K562 (cell line): Measurements from ENCODE around the gene TMEFF1. TPM values are rescaled to one million over a fixed set of nuclear protein-coding genes. Genes with fewer than 3 reads are reported as not detected.

Experiments
- ATAC-seq: fragments of 200-7000 bp; cut with Tn5 transposase; 3 replicates; pipeline ENCODE4 v1.9.1; 2020; ENCODE audit warnings: moderate library complexity
- BruUV-seq: library from RNA; stranded (reverse); fragments of 400-500 nt; replicated peaks from 2 replicates; lab custom pipeline; 2021; lab: Mats Ljungman, UMichigan
- CTCF ChIA-PET: fragments of 300-600 bp; formaldehyde crosslinking; extraction: SDS; loops from one replicate; lab custom pipeline; 2021; ENCODE audit warnings: low intra/inter-chr PET ratio; lab: Yijun Ruan, JAX
- POLR2A ChIA-PET: fragments of 300-600, 350-650 bp; sonication (Branson Sonifier 250); formaldehyde crosslinking; extraction: SDS; loops from one replicate; lab custom pipeline; 2021; ENCODE audit warnings: antibody characterized with exemption, inconsistent platforms; lab: Yijun Ruan, JAX
- DNase-seq, 4 experiments: peaks; one replicate each; pipeline versions ENCODE4 v3.0.0 to v3.0.0-alpha.2; 2011 to 2018; ENCODE audit warnings: low spot score in 3 of 4, mixed read lengths in 3 of 4; ENCODE audit errors: extremely low read depth in 1 of 4
- FAIRE-seq: peaks from 2 replicates; lab custom pipeline; 2011; peaks lifted over from hg19 to GRCh38; lab: Jason Lieb, UNC
- H2AFZ ChIP-seq: 2 replicates; pipeline ENCODE4 v1.6.0; 2011; ENCODE audit warnings: low read depth, low read length, control low read depth, inconsistent platforms
- H3K27ac ChIP-seq: fragments of 200-600 bp; 3 replicates; pipeline ENCODE4 v1.8.0; 2011; ENCODE audit warnings: low read depth, mild to moderate bottlenecking, control low read depth, inconsistent platforms, low read length, moderate library complexity, mixed read lengths; ENCODE audit errors: extremely low read depth
- H3K27me3 ChIP-seq, 2 experiments: fragments of 300-600 bp in 1 of 2; 2 replicates in 1 of 2; 3 replicates in 1 of 2; pipeline versions ENCODE4 v1.6.0 to v1.8.0; 2011; ENCODE audit warnings: inconsistent platforms in 2 of 2, low read length in 2 of 2, mild to moderate bottlenecking in 1 of 2, mixed read lengths in 1 of 2, moderate library complexity in 1 of 2; ENCODE audit not compliant: control insufficient read depth in 2 of 2, insufficient read depth in 2 of 2
- H3K36me3 ChIP-seq: fragments of 300-600 bp; 3 replicates; pipeline ENCODE4 v1.8.0; 2011; ENCODE audit warnings: mild to moderate bottlenecking, low read length, inconsistent platforms; ENCODE audit not compliant: control insufficient read depth, insufficient read depth
- H3K4me1 ChIP-seq, 2 experiments: fragments of 200-600 bp in 1 of 2; replicated peaks in 1 of 2; 2 replicates in 1 of 2; 3 replicates in 1 of 2; pipeline versions ENCODE4 v1.5.1 to v1.8.0; 2011; ENCODE audit warnings: inconsistent platforms in 2 of 2, low read length in 2 of 2, mild to moderate bottlenecking in 1 of 2, mixed read lengths in 1 of 2, moderate library complexity in 1 of 2; ENCODE audit not compliant: control insufficient read depth in 2 of 2, insufficient read depth in 2 of 2
- H3K4me2 ChIP-seq: 2 replicates; pipeline ENCODE4 v1.6.1; 2011; ENCODE audit warnings: low read length, control low read depth, inconsistent platforms, mixed read lengths; ENCODE audit not compliant: insufficient read depth
- H3K4me3 ChIP-seq: fragments of 200-600 bp; sonication (generic), shearing (Covaris generic); 2 replicates; pipeline ENCODE4 v1.5.1; 2016; ENCODE audit warnings: control low read depth, inconsistent platforms
- H3K79me2 ChIP-seq: fragments of 200-600 bp; 3 replicates; pipeline ENCODE4 v1.8.0; 2011; ENCODE audit warnings: low read length, inconsistent platforms; ENCODE audit not compliant: control insufficient read depth, insufficient read depth
- H3K9ac ChIP-seq, 2 experiments: 2 replicates each; pipeline versions ENCODE4 v1.6.0 to v1.6.1; 2011; ENCODE audit warnings: low read depth in 2 of 2, low read length in 2 of 2, control low read depth in 1 of 2, inconsistent platforms in 1 of 2, mild to moderate bottlenecking in 1 of 2, mixed read lengths in 1 of 2; ENCODE audit not compliant: insufficient read depth in 1 of 2
- H3K9me1 ChIP-seq: one replicate; pipeline ENCODE4 v1.6.0; 2011; ENCODE audit warnings: inconsistent platforms, mild to moderate bottlenecking, low read length, moderate library complexity; ENCODE audit not compliant: control insufficient read depth, insufficient read depth
- H3K9me3 ChIP-seq: replicated peaks from 2 replicates; pipeline ENCODE4 v1.5.1; 2011; ENCODE audit warnings: low read depth, low read length, inconsistent platforms; ENCODE audit not compliant: control insufficient read depth, insufficient read depth
- H4K20me1 ChIP-seq: replicated peaks from 2 replicates; pipeline ENCODE4 v1.6.1; 2011; ENCODE audit warnings: low read length, inconsistent platforms, mixed read lengths; ENCODE audit not compliant: control insufficient read depth, insufficient read depth
- CEBPB ChIP-seq: fragments of 450-650 bp; IDR thresholded peaks from 2 replicates; pipeline ENCODE4 v1.6.1; 2016; ENCODE audit warnings: missing genetic modification characterization, missing compliant biosample characterization
- CEBPG ChIP-seq, 3 experiments: fragments of 200-800 bp in 1 of 3; sonication (Bioruptor generic) in 1 of 3; sonication (generic) in 1 of 3; formaldehyde crosslinking in 1 of 3; IDR thresholded peaks in 2 of 3; conservative IDR thresholded peaks in 1 of 3; 2 replicates each; pipeline versions ENCODE4 v1.6.1 to v1.8.0; 2016 to 2022; ENCODE audit warnings: missing compliant biosample characterization in 2 of 3, missing genetic modification characterization in 2 of 3, mild to moderate bottlenecking in 1 of 3, missing genetic modification reagents in 1 of 3
- ELF4 ChIP-seq: fragments of 450-650 bp; formaldehyde crosslinking; IDR thresholded peaks from 2 replicates; pipeline ENCODE4 v1.4.0; 2022; ENCODE audit warnings: missing genetic modification characterization
- ETV5 ChIP-seq: sonication (generic); formaldehyde crosslinking; IDR thresholded peaks from 2 replicates; pipeline ENCODE4 v1.4.0; 2020; ENCODE audit warnings: low read depth, mild to moderate bottlenecking, missing genetic modification reagents
- JUNB ChIP-seq: fragments of 450-650 bp; formaldehyde crosslinking; conservative IDR thresholded peaks from 2 replicates; pipeline ENCODE4 v1.4.0; 2020; ENCODE audit warnings: mild to moderate bottlenecking
- MCM3 ChIP-seq: fragments of 450-650 bp; IDR thresholded peaks from 2 replicates; pipeline ENCODE4 v1.6.1; 2016
- MIER1 ChIP-seq: fragments of 450-650 bp; IDR thresholded peaks from 2 replicates; pipeline ENCODE4 v1.6.1; 2016; ENCODE audit warnings: antibody characterized with exemption, mild to moderate bottlenecking, low read depth
- MXD1 ChIP-seq: fragments of 250-450 bp; sonication (Bioruptor Pico); IDR thresholded peaks from 2 replicates; pipeline ENCODE4 v1.8.0; 2021; ENCODE audit warnings: borderline replicate concordance, mild to moderate bottlenecking, moderate library complexity; ENCODE audit not compliant: poor library complexity, severe bottlenecking
- NFYB ChIP-seq: IDR thresholded peaks from 2 replicates; pipeline ENCODE4 v1.6.1; 2011; ENCODE audit warnings: mild to moderate bottlenecking, moderate library complexity; ENCODE audit not compliant: insufficient read length; ENCODE audit errors: extremely low read depth
- SIX5 ChIP-seq, 2 experiments: IDR thresholded peaks; 2 replicates each; pipeline ENCODE4 v1.6.1; 2011; ENCODE audit warnings: low read length in 2 of 2, borderline replicate concordance in 1 of 2, low read depth in 1 of 2, mild to moderate bottlenecking in 1 of 2, moderate library complexity in 1 of 2; ENCODE audit not compliant: insufficient read depth in 1 of 2
- TFE3 ChIP-seq: fragments of 450-650 bp; formaldehyde crosslinking; IDR thresholded peaks from 2 replicates; pipeline ENCODE4 v1.4.0; 2020; ENCODE audit warnings: mild to moderate bottlenecking, mixed read lengths
- ZBTB17 ChIP-seq: fragments of 450-650 bp; formaldehyde crosslinking; IDR thresholded peaks from 2 replicates; pipeline ENCODE4 v1.4.0; 2020; ENCODE audit warnings: mild to moderate bottlenecking
- whole genome bisulfite sequencing: fragments of 100-300 bp; shearing (Covaris generic); methylation state at CpG from one replicate; pipeline ENCODE4 v1.1.6; 2016; ENCODE audit warnings: low coverage, mixed read lengths; ENCODE audit not compliant: insufficient coverage; ENCODE audit errors: missing lambda C conversion rate; 5-methylcytosine and 5-hydroxymethylcytosine counted together
- in situ Hi-C: fragments of 300-500 bp; cut with MboI; formaldehyde crosslinking; loops from 4 replicates; pipeline ENCODE4 v1.15.0; 2018; ENCODE audit warnings: inconsistent platforms, mixed read lengths
- intact Hi-C: fragments of 100-400 bp; cut with micrococcal nuclease; formaldehyde crosslinking; loops from 2 replicates; pipeline ENCODE4 v1.14.2; 2022
- polyA plus RNA-seq, 8 experiments: library from polyadenylated mRNA; depleted of rRNA in 4 of 8; stranded (reverse) in 5 of 8; unstranded in 3 of 8; fragments of >200 nt; fragmentation: Nextera tagmentation in 2 of 8; fragmentation: Illumina TruSeq in 1 of 8; extraction: Ambion mirVana in 2 of 8; extraction: Trizol in 1 of 8; gene quantifications; 2 replicates each; pipeline versions ENCODE4 v1.2.1 to v1.2.3, GENCODE V29; 2011 to 2014; ENCODE audit warnings: inconsistent platforms in 1 of 8, missing spikeins in 1 of 8
- total RNA-seq, 7 experiments: library from RNA; depleted of rRNA in 6 of 7; stranded (reverse); fragments of >200 nt in 6 of 7; fragmentation: Illumina TruSeq in 2 of 7; extraction: Trizol in 2 of 7; gene quantifications; 2 replicates each; pipeline versions ENCODE4 v1.2.1 to v1.2.3, GENCODE V29; 2011 to 2021; ENCODE audit warnings: low replicate concordance in 1 of 7

TMEFF1 gene
- total and polyA plus RNA-seq, 9 of the 15 experiments (the other 6 are each of a cell fraction or from before 2014, with no cell fraction given), result 0.07 to 1.1 (median 0.28) TPM; not detected in 2

- H4K20me1 ChIP-seq, result no peaks in the 10 kb centered on the region; the same call in 1 of the 2 replicates
- intact Hi-C loops (no loop called here), in situ Hi-C loops (no loop called here)
- no peak overlapping the region for H3K4me2 ChIP-seq
- ChIA-PET POLR2A (interaction anchor here (0.5 kb wide), 1 partner anchor 46 kb away, joined by 4 read pairs; no protein-coding TSS in a partner anchor), CTCF (no interaction called here)
- no peaks in the 10 kb centered on the region for H3K9me3 ChIP-seq
- FAIRE-seq (no peak), ATAC-seq (no peak), DNase-seq (no peak)
- no peaks in the 10 kb centered on the region for H3K4me1 ChIP-seq
- no peaks in the 10 kb centered on the region for H3K79me2 ChIP-seq
- H3K4me3 ChIP-seq, result no peak overlapping the region
- H3K27ac ChIP-seq, result no peak overlapping the region
- H3K9ac ChIP-seq, result no peak overlapping the region
- no TSS peak for BruUV-seq
- no peak overlapping the region for H2AFZ ChIP-seq
- H3K36me3 ChIP-seq, result no peaks in the 10 kb centered on the region
- H3K27me3 ChIP-seq, result peaks cover 6 to 15% of the 10 kb centered on the region in 2 experiments; a peak in 4 of 5 replicates
- 0% methylated on average over 2 of the region's 2 CpGs for WGBS
- TF ChIP-seq ETV5 (CRISPR knock-in tag) (no peak), CEBPB (tag) (peak; percentile 47), JUNB (no peak), CEBPG (CRISPR knock-in tag; IDR thresholded peaks at IDR 0.05) (no peak), CEBPG (tag; conservative IDR thresholded peaks at IDR 0.05 in 1 of 2, IDR thresholded peaks at IDR 0.05 in 1 of 2) (peak in 1 of 2 experiments; percentile 63; a peak in 2 of 4 replicates), NFYB (peak; percentile 8)
- H3K9me1 ChIP-seq, result no peaks in the 10 kb centered on the region
Observed at GRCh38 chr9:100459963-100460362, 13.0 kb upstream of the TMEFF1 start.

GRCh38 chr9:100465274-100465673 lies 7.7 kb upstream of the TMEFF1 start:
- Histone ChIP-seq H3K9me1 (no peaks in the 10 kb centered on the region), H3K27me3 (peaks cover 9 to 15% of the 10 kb centered on the region in 2 experiments; a peak in 4 of 5 replicates), H3K9me3 (no peaks in the 10 kb centered on the region), H3K4me2 (no peak overlapping the region), H3K27ac (no peak overlapping the region), H3K4me1 (no peaks in the 10 kb centered on the region), H3K79me2 (no peaks in the 10 kb centered on the region), H3K4me3 (no peak overlapping the region), H2AFZ (no peak overlapping the region), H4K20me1 (no peaks in the 10 kb centered on the region; the same call in 1 of the 2 replicates), H3K36me3 (no peaks in the 10 kb centered on the region), H3K9ac (no peak overlapping the region)
- no TSS peak for BruUV-seq
- ATAC-seq (no peak), FAIRE-seq (no peak), DNase-seq (no peak)
- in situ Hi-C loops, result no loop called here
- intact Hi-C loops, result no loop called here
- CTCF ChIA-PET, result no interaction called here
- 3% methylated on average over 2 of the region's 2 CpGs for WGBS
- POLR2A ChIA-PET, result no interaction called here
- TF ChIP-seq MIER1, result no peak
- TF ChIP-seq MXD1 (CRISPR knock-in tag), result no peak
- no peak for TF ChIP-seq ELF4 (CRISPR knock-in tag)
- TF ChIP-seq ZBTB17 (CRISPR knock-in tag), result no peak
- TF ChIP-seq MCM3, result no peak
- no peak for TF ChIP-seq TFE3 (CRISPR knock-in tag)
- no peak for TF ChIP-seq SIX5 (IDR thresholded peaks at IDR 0.05; ENCODE audit: borderline replicate concordance in 1 of 2, insufficient read depth in 1 of 2, low read depth in 1 of 2, low read length in 2 of 2)
